Measurements from ENCODE around the gene CAMK2A.

CAMK2A gene

DNA sequence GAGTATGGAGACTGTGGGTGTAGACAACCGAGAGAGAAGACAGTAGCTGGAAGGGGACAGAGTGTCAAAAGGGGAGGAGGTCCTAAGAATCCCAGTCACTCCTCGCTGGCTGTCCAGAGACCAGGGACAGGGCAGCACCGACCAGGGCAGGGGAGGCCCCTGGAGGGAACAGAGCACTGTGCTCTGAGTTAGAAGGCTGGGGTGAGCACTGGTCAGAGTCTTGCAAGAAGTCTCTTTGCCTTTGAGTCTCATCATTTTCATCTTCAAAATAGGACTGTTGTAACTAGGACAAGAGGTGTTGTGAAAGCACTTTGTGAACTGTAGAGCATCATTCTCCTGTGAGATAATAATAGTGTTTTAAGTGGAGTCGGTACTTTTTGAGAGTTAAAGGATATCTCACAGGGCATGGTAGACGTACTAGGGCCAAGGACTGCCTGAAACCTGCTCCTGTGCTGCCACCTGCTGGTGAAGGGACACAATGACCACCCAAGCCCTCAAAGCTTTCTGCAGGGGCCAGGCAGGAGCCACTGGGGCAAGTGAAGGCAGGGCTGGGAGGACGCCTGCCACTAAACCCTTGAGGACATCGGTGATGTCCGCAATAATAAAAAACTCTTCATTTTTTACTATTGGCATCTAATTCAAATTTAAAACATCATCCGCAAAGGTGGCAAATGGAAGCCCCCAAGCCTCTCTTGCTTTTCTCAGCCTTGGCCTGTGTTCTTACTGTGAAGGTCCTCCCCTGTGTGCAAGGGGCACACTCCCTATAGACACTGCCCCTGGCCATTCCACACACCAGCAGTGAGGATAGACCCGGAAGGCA is 71.5 kb downstream of the CAMK2A start:
- Histone ChIP-seq H3K27me3 (ENCODE audit: control insufficient read depth, low read length) (peaks cover 9% of the 10 kb centered on the region; the same call in 1 of the 2 replicates), H3K4me3 (ENCODE audit: low read length) (no peak overlapping the region), H4K20me1 (ENCODE audit: control insufficient read depth, insufficient read depth, low read depth, low read length) (no peaks in the 10 kb centered on the region), H3K4me1 (ENCODE audit: control insufficient read depth, low read length) (no peaks in the 10 kb centered on the region), H3K9me2 (replicated peaks; ENCODE audit: control insufficient read depth, low read length) (no peaks in the 10 kb centered on the region), H3F3A (ENCODE audit: control insufficient read depth, insufficient read depth) (no peaks in the 10 kb centered on the region), H3K36me3 (ENCODE audit: control insufficient read depth, low read length) (no peaks in the 10 kb centered on the region), H3K4me2 (ENCODE audit: low read length) (no peak overlapping the region), H3K27ac (ENCODE audit: low read depth, low read length) (no peak overlapping the region), H3K79me2 (ENCODE audit: control insufficient read depth, low read length) (no peaks in the 10 kb centered on the region), H3K9me3 (ENCODE audit: control insufficient read depth, insufficient read depth, low read length) (no peaks in the 10 kb centered on the region)
- no peak for TF ChIP-seq EZH2phosphoT487 (IDR thresholded peaks at IDR 0.05; ENCODE audit: borderline replicate concordance, low read length)
- TF ChIP-seq, protein P1, sequence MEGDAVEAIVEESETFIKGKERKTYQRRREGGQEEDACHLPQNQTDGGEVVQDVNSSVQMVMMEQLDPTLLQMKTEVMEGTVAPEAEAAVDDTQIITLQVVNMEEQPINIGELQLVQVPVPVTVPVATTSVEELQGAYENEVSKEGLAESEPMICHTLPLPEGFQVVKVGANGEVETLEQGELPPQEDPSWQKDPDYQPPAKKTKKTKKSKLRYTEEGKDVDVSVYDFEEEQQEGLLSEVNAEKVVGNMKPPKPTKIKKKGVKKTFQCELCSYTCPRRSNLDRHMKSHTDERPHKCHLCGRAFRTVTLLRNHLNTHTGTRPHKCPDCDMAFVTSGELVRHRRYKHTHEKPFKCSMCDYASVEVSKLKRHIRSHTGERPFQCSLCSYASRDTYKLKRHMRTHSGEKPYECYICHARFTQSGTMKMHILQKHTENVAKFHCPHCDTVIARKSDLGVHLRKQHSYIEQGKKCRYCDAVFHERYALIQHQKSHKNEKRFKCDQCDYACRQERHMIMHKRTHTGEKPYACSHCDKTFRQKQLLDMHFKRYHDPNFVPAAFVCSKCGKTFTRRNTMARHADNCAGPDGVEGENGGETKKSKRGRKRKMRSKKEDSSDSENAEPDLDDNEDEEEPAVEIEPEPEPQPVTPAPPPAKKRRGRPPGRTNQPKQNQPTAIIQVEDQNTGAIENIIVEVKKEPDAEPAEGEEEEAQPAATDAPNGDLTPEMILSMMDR (IDR thresholded peaks at IDR 0.05; ENCODE audit: low read depth, low read length, poor library complexity, severe bottlenecking) = peak; percentile 86

DNA sequence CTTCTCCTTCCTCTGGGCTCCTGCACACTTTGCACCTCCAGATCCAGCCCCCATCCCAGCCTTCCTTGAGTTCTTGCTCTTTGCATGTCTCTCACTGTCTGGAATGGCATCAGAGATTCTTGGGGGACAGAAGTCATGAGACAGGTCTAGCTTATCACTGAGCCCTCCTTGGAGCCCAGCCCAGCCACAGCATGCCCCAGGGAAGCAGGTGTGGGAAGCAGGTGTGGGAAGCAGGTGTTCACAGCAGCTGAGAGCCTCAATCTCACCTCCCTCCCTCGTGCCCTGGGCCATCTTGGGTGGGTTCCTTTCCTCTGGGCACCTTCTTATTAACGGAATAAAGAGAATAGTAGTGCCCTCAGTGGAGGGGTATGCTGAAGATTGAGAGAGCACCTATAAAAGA is 72.5 kb downstream of the CAMK2A start:
- Histone ChIP-seq H3K4me2 (ENCODE audit: low read length) (no peak overlapping the region), H3K9me2 (replicated peaks; ENCODE audit: control insufficient read depth, low read length) (no peaks in the 10 kb centered on the region), H3K36me3 (ENCODE audit: control insufficient read depth, low read length) (no peaks in the 10 kb centered on the region), H3K27me3 (ENCODE audit: control insufficient read depth, low read length) (peaks cover 9% of the 10 kb centered on the region; the same call in 1 of the 2 replicates), H3K79me2 (ENCODE audit: control insufficient read depth, low read length) (no peaks in the 10 kb centered on the region), H4K20me1 (ENCODE audit: control insufficient read depth, insufficient read depth, low read depth, low read length) (no peaks in the 10 kb centered on the region), H3F3A (ENCODE audit: control insufficient read depth, insufficient read depth) (no peaks in the 10 kb centered on the region), H3K27ac (ENCODE audit: low read depth, low read length) (no peak overlapping the region), H3K4me3 (ENCODE audit: low read length) (no peak overlapping the region), H3K9me3 (ENCODE audit: control insufficient read depth, insufficient read depth, low read length) (no peaks in the 10 kb centered on the region), H3K4me1 (ENCODE audit: control insufficient read depth, low read length) (no peaks in the 10 kb centered on the region)
- TF ChIP-seq, protein P1 (IDR thresholded peaks at IDR 0.05; ENCODE audit: low read depth, low read length, poor library complexity, severe bottlenecking) = no peak
- no peak for TF ChIP-seq EZH2phosphoT487 (IDR thresholded peaks at IDR 0.05; ENCODE audit: borderline replicate concordance, low read length)

DNA sequence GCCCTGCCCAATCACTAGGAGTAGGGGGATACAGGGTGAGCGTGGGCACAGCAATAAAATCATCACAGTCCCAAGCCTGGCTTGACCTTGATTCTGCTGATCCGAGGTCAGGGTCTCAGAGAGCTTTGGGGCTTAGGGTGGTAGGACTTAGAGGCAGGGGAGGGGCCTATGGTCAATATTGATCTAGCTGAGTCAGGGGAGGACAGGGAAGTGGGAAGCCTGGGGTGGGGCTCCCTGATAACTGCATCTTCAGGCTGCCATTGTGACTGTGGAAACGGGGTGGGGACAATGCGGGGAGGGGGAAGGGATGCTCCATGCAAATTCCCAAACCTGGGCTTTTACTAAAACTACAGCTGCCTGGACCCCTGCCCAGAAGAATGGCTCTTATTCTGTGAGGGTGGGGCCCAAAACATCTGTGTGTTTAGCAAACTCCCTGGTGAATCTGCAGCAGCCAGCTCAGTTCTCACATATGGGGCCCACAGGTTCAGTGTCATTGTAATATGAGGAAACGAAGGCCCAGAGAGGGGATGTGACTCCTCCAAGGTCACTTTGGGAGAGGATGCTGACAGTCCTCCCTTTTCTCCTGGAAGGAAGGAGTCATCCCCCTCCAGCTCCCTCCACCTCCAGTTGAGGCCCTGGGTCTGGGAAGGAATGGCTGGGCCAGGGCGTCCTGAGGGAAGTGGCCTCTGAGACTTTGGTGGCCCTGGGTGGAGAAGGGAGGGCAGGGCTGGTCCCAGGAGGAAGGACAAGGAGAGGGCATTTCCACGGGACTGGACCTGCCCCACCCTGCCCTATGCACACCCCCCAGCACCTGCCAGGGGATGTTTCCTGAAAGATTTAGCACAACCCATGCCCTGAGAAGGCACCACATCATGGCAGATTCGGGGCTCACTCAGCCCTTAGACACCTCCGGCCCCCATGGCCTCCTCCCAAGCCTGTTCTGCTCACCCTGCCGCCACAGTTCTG is 73.3 kb downstream of the CAMK2A start:
- Histone ChIP-seq H3K4me3 (ENCODE audit: low read length) (no peak overlapping the region), H3K36me3 (ENCODE audit: control insufficient read depth, low read length) (no peaks in the 10 kb centered on the region), H3K27me3 (ENCODE audit: control insufficient read depth, low read length) (peaks cover 9% of the 10 kb centered on the region; the same call in 1 of the 2 replicates), H3K27ac (ENCODE audit: low read depth, low read length) (no peak overlapping the region), H3K4me1 (ENCODE audit: control insufficient read depth, low read length) (no peaks in the 10 kb centered on the region), H3F3A (ENCODE audit: control insufficient read depth, insufficient read depth) (no peaks in the 10 kb centered on the region), H3K9me3 (ENCODE audit: control insufficient read depth, insufficient read depth, low read length) (no peaks in the 10 kb centered on the region), H4K20me1 (ENCODE audit: control insufficient read depth, insufficient read depth, low read depth, low read length) (no peaks in the 10 kb centered on the region), H3K9me2 (replicated peaks; ENCODE audit: control insufficient read depth, low read length) (no peaks in the 10 kb centered on the region), H3K4me2 (ENCODE audit: low read length) (no peak overlapping the region), H3K79me2 (ENCODE audit: control insufficient read depth, low read length) (no peaks in the 10 kb centered on the region)
- no peak for TF ChIP-seq EZH2phosphoT487 (IDR thresholded peaks at IDR 0.05; ENCODE audit: borderline replicate concordance, low read length)
- TF ChIP-seq, protein P1 (IDR thresholded peaks at IDR 0.05; ENCODE audit: low read depth, low read length, poor library complexity, severe bottlenecking) = no peak
